Nephron (organoid): ENCODE data around the gene PCGF2.

Experiments
- H3K27ac Mint-ChIP-seq, 3 experiments: 2 replicates each; pipeline ENCODE4 v1.8.0; 2020; ENCODE audit warnings: mixed read lengths in 3 of 3, mild to moderate bottlenecking in 2 of 3, moderate library complexity in 1 of 3
- H3K27me3 Mint-ChIP-seq: 2 replicates; pipeline ENCODE4 v1.8.0; 2021; ENCODE audit warnings: low read depth, mild to moderate bottlenecking, moderate library complexity, mixed read lengths
- H3K36me3 Mint-ChIP-seq: 2 replicates; pipeline ENCODE4 v1.8.0; 2020; ENCODE audit warnings: low read depth, mixed read lengths
- H3K4me1 Mint-ChIP-seq: 2 replicates; pipeline ENCODE4 v1.8.0; 2020; ENCODE audit warnings: mixed read lengths
- H3K4me3 Mint-ChIP-seq, 3 experiments: 2 replicates each; pipeline ENCODE4 v1.8.0; 2020; ENCODE audit warnings: mild to moderate bottlenecking in 3 of 3, mixed read lengths in 3 of 3, moderate library complexity in 2 of 3
- H3K9me3 Mint-ChIP-seq: 2 replicates; pipeline ENCODE4 v1.8.0; 2020; ENCODE audit warnings: mixed read lengths
- TF ChIP-seq, protein P1 (sequence below), 3 experiments: fragments of 200-600 bp; sonication (generic); IDR thresholded peaks; one replicate each; pipeline ENCODE4 v1.5.0; 2021; ENCODE audit warnings: antibody characterized with exemption in 3 of 3; ENCODE audit not compliant: unreplicated experiment in 3 of 3

PCGF2 gene

DNA sequence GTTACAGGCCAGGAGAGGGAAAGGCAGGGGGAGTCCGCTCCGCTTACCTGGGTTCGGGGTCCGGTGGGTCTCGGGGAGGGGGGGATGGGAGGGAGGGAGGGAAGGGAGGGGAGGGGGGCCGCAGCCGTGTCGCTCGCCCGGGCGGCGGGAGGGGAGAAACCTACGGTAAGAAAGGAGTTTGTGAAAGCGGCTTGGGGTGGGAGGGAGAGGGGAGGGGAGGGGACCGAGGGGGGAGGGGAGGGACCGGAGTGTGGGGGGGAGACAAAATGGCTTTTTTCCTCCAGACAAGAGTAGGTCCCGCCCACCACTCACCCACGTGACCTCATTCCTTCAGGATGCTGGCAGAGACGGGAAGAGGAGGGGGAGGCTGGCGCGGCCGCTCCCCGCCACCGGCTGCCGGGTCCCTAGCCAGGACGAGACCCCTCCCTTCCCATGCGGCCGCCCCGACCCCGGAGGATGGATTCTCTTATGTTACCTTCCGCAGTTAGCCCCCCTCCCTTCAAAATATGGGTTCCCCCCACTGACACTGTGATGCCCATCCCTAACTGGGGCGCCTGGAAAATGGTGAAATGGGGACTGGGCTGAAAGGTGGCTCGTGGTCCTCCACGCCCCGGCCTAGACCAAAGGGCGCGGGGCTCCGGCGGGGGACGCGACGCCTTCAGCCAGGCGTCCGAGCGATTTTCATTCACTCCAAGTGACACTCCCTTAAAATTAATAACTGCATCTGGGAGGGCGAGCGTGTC, at the start of gene PCGF2:
PCGF2 (minus strand) TSS at position 188 of the 743 bp plus-strand sequence. CDS start 7,934 bp downstream, outside the sequence.
- Mint-ChIP-seq H3K4me1 (peaks cover 44% of the 10 kb centered on the region), H3K27me3 (no peaks in the 10 kb centered on the region), H3K4me3 (peak within 1 kb of the TSS; percentile 93 to 95 (median 93)), H3K27ac (peak within 1 kb of the TSS; percentile 26 to 94 (median 80)), H3K36me3 (peaks cover 7% of the 10 kb centered on the region), H3K9me3 (no peaks in the 10 kb centered on the region)
- TF ChIP-seq, protein P1, sequence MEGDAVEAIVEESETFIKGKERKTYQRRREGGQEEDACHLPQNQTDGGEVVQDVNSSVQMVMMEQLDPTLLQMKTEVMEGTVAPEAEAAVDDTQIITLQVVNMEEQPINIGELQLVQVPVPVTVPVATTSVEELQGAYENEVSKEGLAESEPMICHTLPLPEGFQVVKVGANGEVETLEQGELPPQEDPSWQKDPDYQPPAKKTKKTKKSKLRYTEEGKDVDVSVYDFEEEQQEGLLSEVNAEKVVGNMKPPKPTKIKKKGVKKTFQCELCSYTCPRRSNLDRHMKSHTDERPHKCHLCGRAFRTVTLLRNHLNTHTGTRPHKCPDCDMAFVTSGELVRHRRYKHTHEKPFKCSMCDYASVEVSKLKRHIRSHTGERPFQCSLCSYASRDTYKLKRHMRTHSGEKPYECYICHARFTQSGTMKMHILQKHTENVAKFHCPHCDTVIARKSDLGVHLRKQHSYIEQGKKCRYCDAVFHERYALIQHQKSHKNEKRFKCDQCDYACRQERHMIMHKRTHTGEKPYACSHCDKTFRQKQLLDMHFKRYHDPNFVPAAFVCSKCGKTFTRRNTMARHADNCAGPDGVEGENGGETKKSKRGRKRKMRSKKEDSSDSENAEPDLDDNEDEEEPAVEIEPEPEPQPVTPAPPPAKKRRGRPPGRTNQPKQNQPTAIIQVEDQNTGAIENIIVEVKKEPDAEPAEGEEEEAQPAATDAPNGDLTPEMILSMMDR (IDR thresholded peaks at IDR 0.05; ENCODE audit: unreplicated experiment in 3 of 3) = no peak

DNA sequence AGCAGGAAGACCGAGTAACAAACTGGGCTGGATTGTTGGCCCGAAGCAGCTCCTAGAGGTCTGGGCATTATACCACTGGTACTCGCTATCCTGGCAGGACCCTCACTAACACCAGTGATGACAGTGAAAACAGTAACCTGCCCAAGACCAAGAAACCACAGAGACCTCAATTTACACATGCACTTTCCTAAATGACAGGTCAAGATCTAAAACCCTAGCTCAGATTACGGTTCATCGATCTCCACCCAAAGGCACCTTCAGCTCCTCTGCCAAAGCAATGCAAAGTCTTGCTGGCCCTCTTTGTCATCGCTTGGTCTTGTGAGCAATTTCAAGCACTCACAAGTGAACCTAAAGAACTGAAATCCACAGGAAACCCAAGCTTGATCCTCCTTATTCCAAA, 49.7 kb upstream of the PCGF2 start:
- Mint-ChIP-seq H3K4me1 (peaks cover 31% of the 10 kb centered on the region), H3K36me3 (peaks cover 54% of the 10 kb centered on the region), H3K27ac (peak overlapping the region; percentile 96 to 99 (median 99)), H3K4me3 (peak overlapping the region; percentile 97 to 100 (median 98)), H3K9me3 (no peaks in the 10 kb centered on the region), H3K27me3 (no peaks in the 10 kb centered on the region)
- TF ChIP-seq, protein P1 (IDR thresholded peaks at IDR 0.05; ENCODE audit: unreplicated experiment in 3 of 3) = no peak

DNA sequence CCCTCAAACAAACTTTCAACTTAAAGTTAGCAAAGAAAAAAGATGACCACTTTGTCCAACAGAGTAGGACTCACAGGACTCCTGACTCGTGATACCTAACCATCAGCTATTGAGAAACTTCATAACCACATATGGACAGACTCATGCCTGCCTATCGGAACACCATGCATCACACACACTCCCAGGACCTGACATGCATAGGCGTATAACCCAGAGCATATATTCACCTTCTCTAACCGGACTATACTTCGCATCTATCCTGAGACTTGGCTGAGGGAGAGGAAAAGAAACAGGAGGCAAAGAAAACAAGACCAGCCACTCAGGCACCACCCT, 49.0 kb upstream of the PCGF2 start:
- Mint-ChIP-seq H3K4me3 (peak overlapping the region; percentile 97 to 100 (median 98)), H3K27ac (peak overlapping the region; percentile 74 to 99 (median 96)), H3K27me3 (no peaks in the 10 kb centered on the region), H3K4me1 (peaks cover 31% of the 10 kb centered on the region), H3K9me3 (no peaks in the 10 kb centered on the region), H3K36me3 (peaks cover 53% of the 10 kb centered on the region)
- TF ChIP-seq, protein P1 (IDR thresholded peaks at IDR 0.05; ENCODE audit: unreplicated experiment in 3 of 3) = no peak

DNA sequence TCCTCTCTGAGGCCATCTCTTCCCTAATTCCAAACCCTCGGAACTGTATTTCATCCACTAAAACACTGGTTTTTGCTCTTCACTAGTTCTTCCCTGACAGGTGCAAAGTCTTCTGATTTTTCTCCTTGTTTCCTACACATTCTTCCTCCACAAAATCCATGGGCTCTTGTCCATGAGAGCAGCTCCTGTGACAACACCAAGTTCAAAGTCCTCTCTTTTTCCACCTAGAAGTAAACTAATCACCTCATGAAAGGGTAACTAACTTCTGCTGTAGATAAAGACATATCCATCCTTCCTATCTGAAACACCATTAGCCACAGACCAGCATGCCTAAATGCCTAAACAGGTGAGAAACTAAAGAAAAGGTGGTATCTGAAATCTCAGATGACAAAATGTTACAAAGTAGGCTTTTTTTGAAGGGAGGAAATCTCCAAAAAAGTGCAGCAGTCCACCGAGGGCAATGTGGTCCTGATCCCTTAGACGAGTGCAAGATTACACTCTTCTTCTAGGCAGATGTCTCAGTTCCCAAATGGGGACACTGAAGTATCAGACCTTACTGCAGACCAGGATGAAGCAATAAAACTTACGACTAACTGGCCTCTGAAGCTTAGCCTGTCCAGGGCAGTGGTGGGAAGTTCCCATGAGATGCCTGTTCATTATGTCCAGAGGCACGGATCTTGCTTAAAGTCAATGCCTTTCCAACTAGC, 48.5 kb upstream of the PCGF2 start:
- TF ChIP-seq, protein P1 (IDR thresholded peaks at IDR 0.05; ENCODE audit: unreplicated experiment in 3 of 3) = no peak
- H3K4me1 Mint-ChIP-seq = peaks cover 31% of the 10 kb centered on the region
- peak overlapping the region; percentile 97 to 100 (median 98) for H3K4me3 Mint-ChIP-seq
- H3K27ac Mint-ChIP-seq = peak overlapping the region; percentile 74 to 99 (median 96)
- no peaks in the 10 kb centered on the region for H3K9me3 Mint-ChIP-seq
- no peaks in the 10 kb centered on the region for H3K27me3 Mint-ChIP-seq
- H3K36me3 Mint-ChIP-seq = peaks cover 48% of the 10 kb centered on the region

DNA sequence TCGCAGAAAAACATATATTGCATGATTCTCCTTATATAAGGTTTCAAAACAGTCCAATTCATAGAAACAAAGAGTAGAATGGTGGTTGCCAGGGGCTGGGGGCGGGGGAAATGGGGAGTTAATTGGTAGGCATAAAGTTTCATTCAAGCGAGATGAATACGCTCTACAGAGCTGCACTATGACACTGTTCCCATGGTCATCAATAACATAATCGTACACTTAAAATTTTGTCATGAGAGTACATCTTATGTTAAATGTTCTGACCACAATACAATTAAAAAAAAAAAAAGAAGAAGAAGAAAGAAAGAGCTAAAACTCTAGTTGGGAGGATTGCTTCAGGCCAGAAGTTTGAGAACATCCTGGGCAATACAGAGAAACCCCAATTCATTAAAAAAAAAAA, 46.1 kb upstream of the PCGF2 start:
- Mint-ChIP-seq H3K36me3 (peaks cover 36% of the 10 kb centered on the region), H3K4me3 (no peak overlapping the region), H3K27me3 (no peaks in the 10 kb centered on the region), H3K27ac (peak overlapping the region in 1 of 3 experiments; percentile 40), H3K4me1 (peaks cover 32% of the 10 kb centered on the region), H3K9me3 (no peaks in the 10 kb centered on the region)
- TF ChIP-seq, protein P1 (IDR thresholded peaks at IDR 0.05; ENCODE audit: unreplicated experiment in 3 of 3) = no peak
